GM18502 (cell line): ENCODE results near the gene ZACN.

Experiments
- ATAC-seq: cut with Tn5 transposase; IDR thresholded peaks from one replicate; pipeline ENCODE4 v1.9.1; 2021; ENCODE audit warnings: mild to moderate bottlenecking; ENCODE audit not compliant: unreplicated experiment, poor library complexity

Gene ZACN

DNA sequence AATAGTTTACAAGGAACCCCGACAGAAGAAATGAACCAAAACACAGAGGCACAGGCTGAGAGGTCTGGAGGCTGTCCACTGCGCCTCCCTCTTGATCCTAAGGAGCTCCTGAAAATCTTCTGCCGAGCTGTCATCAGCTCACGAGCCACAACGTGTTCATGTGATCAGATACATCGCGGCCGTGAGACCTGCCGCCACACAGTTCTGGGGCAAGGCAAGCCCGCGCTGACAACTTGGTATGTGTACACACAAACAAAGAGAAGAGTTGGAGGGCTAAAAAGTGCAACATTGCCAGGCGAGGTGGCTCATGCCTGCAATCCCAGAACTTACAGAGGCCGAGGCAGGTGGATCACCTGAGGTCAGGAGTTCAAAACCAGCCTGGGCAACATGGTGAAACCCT is 17.0 kb downstream of the ZACN start:
- no peak for ATAC-seq

GRCh38 chr17:76097716-76098295 is 18.8 kb downstream of the ZACN start:
- no peak for ATAC-seq

- ATAC-seq = no peak
Observed at GRCh38 chr17:76102944-76103273, 23.9 kb downstream of the ZACN start.

DNA sequence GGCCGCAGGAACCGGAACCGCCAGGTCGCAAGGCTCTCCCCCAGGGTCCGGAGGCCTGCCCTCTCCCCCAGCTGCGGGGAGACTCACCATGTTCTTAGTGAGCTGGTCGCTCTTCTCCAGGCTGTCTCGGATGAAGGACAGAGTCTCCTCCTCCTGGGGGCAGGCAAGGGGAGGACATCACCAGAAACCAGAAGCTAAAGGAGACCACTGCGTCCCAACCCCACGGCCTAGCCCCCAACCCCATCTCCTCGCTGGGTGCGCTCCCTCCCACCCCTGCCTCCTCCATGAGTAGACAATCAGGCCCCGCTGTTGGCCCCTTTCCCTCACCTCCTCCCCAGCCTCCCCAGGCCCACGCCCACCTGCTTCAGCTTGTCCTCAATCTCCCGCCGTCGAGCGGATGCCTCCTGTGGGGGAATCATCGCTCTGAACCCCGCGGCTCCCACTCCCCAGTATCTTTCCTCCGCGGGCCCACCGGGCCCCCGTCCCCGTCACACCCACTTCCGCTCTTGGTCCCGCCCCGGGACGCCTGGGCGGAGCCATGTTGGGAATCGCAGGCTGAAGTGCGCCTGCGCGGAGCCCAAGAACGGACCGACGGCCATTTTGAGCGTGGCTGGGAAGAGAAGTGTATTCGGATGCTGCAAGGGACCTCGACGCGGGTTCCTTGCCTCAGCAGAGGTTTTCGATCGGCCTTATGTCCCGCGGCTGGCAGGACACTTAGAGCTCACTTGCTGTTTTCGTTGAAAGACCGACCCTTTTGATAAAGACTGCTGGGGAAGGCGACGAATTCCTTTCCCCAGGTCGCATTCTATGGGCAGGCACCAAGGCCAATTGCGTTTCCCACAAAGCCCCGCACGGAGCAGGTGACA is 24.5 kb downstream of the ZACN start, which contains the start of gene EXOC7:
TSS of gene EXOC7 (minus strand) at position 514 of the 866 bp plus-strand sequence. CDS start at position 419, 95 bp downstream.
- peak; percentile 82 for ATAC-seq

DNA sequence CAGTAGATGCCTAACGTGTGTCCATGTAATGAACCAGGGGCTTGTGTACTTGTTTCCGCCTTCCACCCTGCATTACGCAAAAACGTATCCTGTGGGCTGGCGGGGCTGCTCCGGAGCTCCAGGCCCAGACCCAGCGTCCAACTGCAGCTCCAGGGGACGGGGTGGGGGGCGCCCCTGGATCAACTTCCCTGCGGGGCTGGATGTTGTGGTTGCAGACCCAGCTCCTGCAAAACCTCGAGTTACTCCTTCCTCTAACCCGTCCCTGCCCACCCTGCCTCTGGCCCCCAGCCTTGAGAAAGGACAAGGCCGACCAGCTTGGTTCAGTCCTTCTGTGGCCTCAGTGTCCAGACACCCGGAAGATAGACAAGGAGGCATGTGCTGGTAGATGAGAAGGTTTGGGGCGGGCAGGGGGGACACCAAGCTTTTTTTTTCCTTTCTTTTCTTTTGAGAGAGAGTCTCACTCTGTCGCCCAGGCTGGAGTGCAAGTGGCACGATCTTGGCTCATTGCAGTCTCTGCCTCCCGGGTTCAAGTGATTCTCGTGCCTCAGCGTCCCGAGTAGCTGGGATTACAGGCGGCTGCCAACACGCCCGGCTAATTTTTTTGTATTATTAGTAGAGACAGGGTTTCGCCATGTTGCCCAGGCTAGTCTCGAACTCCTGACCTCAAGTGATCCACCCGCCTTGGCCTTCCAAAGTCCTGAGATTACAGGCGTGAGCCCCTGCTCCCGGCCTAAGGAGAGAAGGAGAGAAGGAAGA is 25.3 kb downstream of the ZACN start:
- no peak for ATAC-seq

DNA sequence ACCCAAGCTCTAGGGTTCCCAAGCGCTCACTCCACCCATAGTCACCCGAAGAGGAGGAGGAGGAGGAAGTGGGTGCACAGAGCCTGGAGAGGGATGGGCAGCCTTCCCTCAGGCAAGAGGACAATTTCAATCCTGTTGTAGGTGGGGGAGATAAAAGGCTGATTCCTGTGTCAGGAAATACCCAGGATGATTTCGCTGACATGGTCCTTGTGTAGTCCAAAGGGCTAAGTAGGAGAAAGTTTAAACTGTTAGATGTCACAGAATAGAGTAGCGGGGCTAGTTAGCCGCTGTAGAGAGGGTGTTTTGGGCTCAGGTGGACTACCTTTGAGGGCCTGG is 25.9 kb downstream of the ZACN start:
- no peak for ATAC-seq

DNA sequence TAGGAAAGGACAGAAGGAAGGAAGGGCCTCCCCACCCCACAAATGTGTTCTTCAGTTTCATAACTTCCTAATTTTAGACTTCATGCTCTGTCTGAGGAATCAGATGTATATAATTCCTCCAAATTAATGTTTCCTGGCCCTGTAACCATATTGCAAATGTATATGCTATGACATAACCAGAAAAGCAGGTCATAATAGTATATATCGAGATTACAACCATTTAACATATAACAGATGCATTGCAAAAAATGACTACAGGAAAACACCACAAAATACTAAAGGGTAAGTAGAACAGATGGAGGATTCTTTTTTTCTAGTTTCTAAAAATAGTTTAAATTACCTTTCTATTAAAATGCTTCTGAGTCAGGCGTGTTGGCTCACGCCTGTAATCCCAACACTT is 27.7 kb downstream of the ZACN start:
- ATAC-seq = no peak

- no peak for ATAC-seq
Observed at GRCh38 chr17:76107509-76107908, 28.5 kb downstream of the ZACN start.

DNA sequence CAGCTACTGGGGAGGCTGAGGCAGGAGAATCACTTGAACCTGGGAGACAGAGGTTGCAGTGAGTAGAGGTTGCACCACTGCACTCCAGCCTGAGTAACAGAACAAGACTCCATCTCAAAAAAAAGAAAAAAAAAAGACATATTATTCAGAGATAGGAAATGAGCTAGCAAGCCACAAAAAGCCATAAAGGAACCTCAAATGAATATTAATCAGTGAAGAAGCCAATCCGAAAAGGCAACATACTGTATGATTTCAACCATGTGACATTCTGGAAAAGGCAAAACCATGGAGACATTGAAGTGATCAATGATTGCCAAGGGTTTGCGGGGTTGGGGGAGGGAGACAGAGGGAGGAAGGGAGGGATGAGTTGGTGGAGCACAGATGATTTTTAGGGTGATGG is 33.0 kb downstream of the ZACN start:
- ATAC-seq = no peak

GRCh38 chr17:76115138-76115754 is 36.3 kb downstream of the ZACN start:
- no peak for ATAC-seq

- no peak for ATAC-seq
Observed at GRCh38 chr17:76119409-76120371, 40.7 kb downstream of the ZACN start.

DNA sequence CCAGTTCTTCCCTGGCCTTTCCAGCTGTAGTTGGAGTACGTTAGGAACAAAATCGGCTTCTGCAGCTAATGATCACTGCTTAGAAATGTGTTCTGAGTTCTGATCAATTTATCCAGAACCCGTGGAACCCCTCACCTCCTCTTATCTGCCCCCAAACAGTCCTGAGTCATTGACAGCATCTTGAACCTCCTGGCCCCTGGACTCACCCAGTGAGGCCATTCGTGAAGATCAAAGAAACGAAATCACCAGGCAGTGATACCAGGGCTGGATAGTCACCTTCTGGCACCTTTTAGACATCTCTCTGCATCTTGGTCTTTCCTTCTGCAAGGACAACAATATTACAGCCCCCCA is 41.7 kb downstream of the ZACN start:
- no peak for ATAC-seq

GRCh38 chr17:76121932-76122430 is 43.0 kb downstream of the ZACN start:
- ATAC-seq = no peak

GRCh38 chr17:76122431-76123190 is 43.6 kb downstream of the ZACN start:
- no peak for ATAC-seq

- ATAC-seq = no peak
Observed at GRCh38 chr17:76123191-76123499, 44.2 kb downstream of the ZACN start.

- ATAC-seq = no peak
Observed at GRCh38 chr17:76123749-76124581, 45.0 kb downstream of the ZACN start.

DNA sequence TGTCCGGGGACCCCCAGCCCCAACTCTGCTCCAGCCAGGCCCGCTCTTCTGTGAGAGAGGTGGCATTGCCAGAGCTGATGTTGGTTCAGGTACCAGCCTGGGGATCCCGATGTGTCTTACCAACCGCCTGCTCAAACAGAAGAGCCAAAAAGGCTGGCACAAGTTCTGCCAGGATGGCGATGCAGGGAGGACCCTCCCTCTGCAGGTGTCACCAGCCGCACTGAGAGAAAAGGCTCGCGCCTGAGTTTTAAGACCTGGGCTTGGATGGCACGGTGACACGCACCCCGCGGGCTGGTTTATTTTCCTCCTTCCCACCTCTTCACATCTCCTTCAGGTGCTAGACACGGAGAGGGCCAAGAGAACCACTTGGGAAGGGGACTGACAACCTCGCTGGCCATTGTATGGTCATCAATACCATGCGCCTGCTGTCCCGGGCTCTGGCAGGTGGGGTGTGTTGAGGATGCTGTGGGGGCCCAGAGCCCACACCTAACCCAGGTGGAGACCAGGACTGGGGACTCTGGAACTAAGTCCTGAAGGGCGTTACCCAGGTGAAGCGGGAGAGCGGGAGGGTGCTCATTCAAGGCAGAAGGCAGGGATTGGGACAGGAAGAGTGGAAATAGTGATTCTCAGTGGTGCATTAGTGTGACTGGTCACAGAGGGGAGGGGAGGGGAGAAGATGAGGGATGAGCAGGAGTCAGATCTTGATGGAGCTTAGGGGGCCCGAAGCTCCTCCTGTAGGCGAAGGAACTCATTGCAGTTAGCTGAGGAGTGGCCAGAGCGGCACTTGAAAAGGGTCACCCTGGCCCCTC is 45.8 kb downstream of the ZACN start:
- ATAC-seq = no peak

DNA sequence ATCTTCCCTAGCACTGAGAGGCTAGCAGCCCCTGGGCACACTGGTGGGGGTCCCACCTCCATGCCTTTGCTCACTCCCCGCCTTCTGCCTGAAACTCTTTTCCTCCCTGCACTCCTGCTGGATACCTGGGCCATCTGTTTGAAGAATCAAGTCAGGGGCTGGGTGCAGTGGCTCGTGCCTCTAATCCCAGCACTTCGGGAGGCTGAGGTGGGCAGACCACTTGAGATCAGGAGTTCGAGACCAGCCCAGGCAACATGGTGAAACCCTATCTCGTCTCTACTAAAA is 46.4 kb downstream of the ZACN start:
- ATAC-seq = no peak
